HepG2 (cell line): ENCODE measurements around the gene ABHD12. TPM values are rescaled to one million over a fixed set of nuclear protein-coding genes. Genes with fewer than 3 reads are reported as not detected.

Experiments used
- ADNP ChIP-seq: sonication (generic); formaldehyde crosslinking; IDR thresholded peaks from 2 replicates; pipeline ENCODE4 v1.4.0; 2020; ENCODE audit warnings: missing genetic modification reagents
- AHR ChIP-seq: IDR thresholded peaks from 2 replicates; pipeline ENCODE4 v1.6.1; 2018; ENCODE audit warnings: missing genetic modification reagents, missing compliant biosample characterization
- BHLHE40 ChIP-seq: IDR thresholded peaks from 2 replicates; pipeline ENCODE4 v1.6.1; 2011; ENCODE audit warnings: low read length, improper control_type of control experiment
- CCAR2 ChIP-seq: fragments of 200-400 bp; formaldehyde crosslinking; optimal IDR thresholded peaks from 2 replicates; pipeline ENCODE3; 2018; ENCODE audit warnings: low read depth, mild to moderate bottlenecking, low read length, moderate library complexity
- ELF4 ChIP-seq: sonication (generic); formaldehyde crosslinking; IDR thresholded peaks from 2 replicates; pipeline ENCODE4 v1.5.0; 2020; ENCODE audit warnings: missing genetic modification reagents, mild to moderate bottlenecking, moderate library complexity, borderline replicate concordance
- KDM3A ChIP-seq: IDR thresholded peaks from 2 replicates; pipeline ENCODE4 v1.6.1; 2018; ENCODE audit warnings: low read depth, missing compliant biosample characterization
- KLF11 ChIP-seq: IDR thresholded peaks from 2 replicates; pipeline ENCODE4 v1.6.1; 2016; ENCODE audit warnings: missing compliant biosample characterization
- MXI1 ChIP-seq: IDR thresholded peaks from 3 replicates; pipeline ENCODE4 v1.6.1; 2012; ENCODE audit warnings: low read depth, low read length, inconsistent platforms, borderline replicate concordance
- NR2F1 ChIP-seq, 2 experiments: fragments of 450-650 bp in 1 of 2; formaldehyde crosslinking in 1 of 2; IDR thresholded peaks; 2 replicates each; pipeline versions ENCODE4 v1.5.0 to v1.6.1; 2016 to 2020; ENCODE audit warnings: mild to moderate bottlenecking in 1 of 2, missing compliant biosample characterization in 1 of 2, missing genetic modification reagents in 1 of 2, moderate library complexity in 1 of 2
- PCBP1 ChIP-seq: fragments of 200-400 bp; formaldehyde crosslinking; IDR thresholded peaks from 2 replicates; pipeline ENCODE4 v1.6.1; 2017; ENCODE audit warnings: mild to moderate bottlenecking, low read depth, low read length, borderline replicate concordance
- PHF20 ChIP-seq: sonication (generic); formaldehyde crosslinking; IDR thresholded peaks from 2 replicates; pipeline ENCODE4 v1.5.0; 2020; ENCODE audit warnings: mild to moderate bottlenecking, missing genetic modification reagents
- RNF219 ChIP-seq: sonication (generic); formaldehyde crosslinking; IDR thresholded peaks from 2 replicates; pipeline ENCODE4 v1.5.0; 2020; ENCODE audit warnings: mild to moderate bottlenecking, missing genetic modification reagents
- SPEN ChIP-seq: sonication (generic); formaldehyde crosslinking; IDR thresholded peaks from 2 replicates; pipeline ENCODE4 v1.5.1; 2020; ENCODE audit warnings: low read depth, mild to moderate bottlenecking, missing genetic modification reagents
- ZC3H13 ChIP-seq: sonication (generic); formaldehyde crosslinking; IDR thresholded peaks from 2 replicates; pipeline ENCODE4 v1.8.1; 2023; ENCODE audit warnings: mild to moderate bottlenecking, missing genetic modification reagents, moderate library complexity
- ZFAT ChIP-seq: sonication (generic); formaldehyde crosslinking; conservative IDR thresholded peaks from 2 replicates; pipeline ENCODE4 v1.8.1; 2023; ENCODE audit warnings: missing genetic modification reagents, inconsistent platforms
- ZFP1 ChIP-seq: IDR thresholded peaks from 2 replicates; pipeline ENCODE4 v1.6.1; 2016
- ZKSCAN8 ChIP-seq: IDR thresholded peaks from 2 replicates; pipeline ENCODE4 v1.6.1; 2016; ENCODE audit warnings: borderline replicate concordance, missing genetic modification reagents, missing compliant biosample characterization
- ZNF276 ChIP-seq: sonication (generic); formaldehyde crosslinking; IDR thresholded peaks from 2 replicates; pipeline ENCODE4 v1.4.0; 2020; ENCODE audit warnings: mild to moderate bottlenecking, low read depth, missing genetic modification reagents
- ZNF512B ChIP-seq: sonication (generic); formaldehyde crosslinking; IDR thresholded peaks from 2 replicates; pipeline ENCODE4 v1.5.1; 2020; ENCODE audit warnings: missing genetic modification reagents, mild to moderate bottlenecking, borderline replicate concordance
- ZNF543 ChIP-seq: sonication (generic); formaldehyde crosslinking; IDR thresholded peaks from 2 replicates; pipeline ENCODE4 v1.4.0; 2020; ENCODE audit warnings: mild to moderate bottlenecking, missing genetic modification reagents
- ZNF616 ChIP-seq: sonication (generic); formaldehyde crosslinking; IDR thresholded peaks from 2 replicates; pipeline ENCODE4 v1.5.0; 2020; ENCODE audit warnings: low read depth, mild to moderate bottlenecking, missing genetic modification reagents
- ZNF674 ChIP-seq: sonication (generic); formaldehyde crosslinking; IDR thresholded peaks from 2 replicates; pipeline ENCODE4 v1.5.0; 2020; ENCODE audit warnings: low read depth, mild to moderate bottlenecking, missing genetic modification reagents
- polyA plus RNA-seq, 8 experiments: library from polyadenylated mRNA; depleted of rRNA in 3 of 8; stranded (reverse) in 7 of 8; unstranded in 1 of 8; fragments of >200 nt; fragmentation: Illumina TruSeq in 4 of 8; extraction: Trizol in 4 of 8; gene quantifications; 2 replicates each; pipeline versions ENCODE4 v1.2.1 to v1.2.3, GENCODE V29; 2011 to 2016; ENCODE audit warnings: low read depth in 4 of 8, missing spikeins in 1 of 8, mixed read lengths in 1 of 8; ENCODE audit not compliant: insufficient read depth in 1 of 8
- total RNA-seq, 5 experiments: library from RNA; depleted of rRNA; stranded (reverse); fragments of >200 nt; fragmentation: Illumina TruSeq; extraction: Trizol; gene quantifications; 2 replicates each; pipeline ENCODE4 v1.2.3, GENCODE V29; 2016; ENCODE audit warnings: low read depth in 1 of 5

ABHD12 gene
- total and polyA plus RNA-seq, 2 of the 13 experiments (the other 11 are each of a cell fraction or from before 2014, with no cell fraction given), result 23.5 to 72.1 TPM

- TF ChIP-seq ZNF512B (CRISPR knock-in tag) (peak; percentile 93; the same call in 1 of the 2 replicates), ZNF616 (CRISPR knock-in tag) (no peak; the same call in 1 of the 2 replicates), ZC3H13 (CRISPR knock-in tag) (peak; percentile 69; the same call in 1 of the 2 replicates), ADNP (no peak), PHF20 (CRISPR knock-in tag) (peak; percentile 81), KDM3A (CRISPR knock-in tag) (peak; percentile 87), ELF4 (CRISPR knock-in tag) (no peak), AHR (CRISPR knock-in tag) (peak; percentile 83; the same call in 1 of the 2 replicates), ZKSCAN8 (CRISPR knock-in tag) (peak; percentile 64; the same call in 1 of the 2 replicates), SPEN (CRISPR knock-in tag) (peak; percentile 86), MXI1 (peak; percentile 78), NR2F1 (CRISPR knock-in tag; IDR thresholded peaks at IDR 0.05) (peak; percentile 21 to 44; a peak in 2 of 4 replicates), RNF219 (CRISPR knock-in tag) (no peak), ZNF543 (peak; percentile 93; the same call in 1 of the 2 replicates), BHLHE40 (peak; percentile 8; the same call in 1 of the 2 replicates), CCAR2 (no peak), KLF11 (CRISPR knock-in tag) (peak; percentile 89), ZNF276 (CRISPR knock-in tag) (peak; percentile 94), PCBP1 (0 out of 2 replicates have a peak, but pooled peaks have one; percentile 46), ZFAT (0 out of 2 replicates have a peak, but pooled peaks have one; percentile 28), ZFP1 (CRISPR knock-in tag) (peak; percentile 90; the same call in 1 of the 2 replicates), ZNF674 (CRISPR knock-in tag) (peak; percentile 94; the same call in 1 of the 2 replicates)
Measured at GRCh38 chr20:25390538-25391528, at the start of gene ABHD12 (continued).
